ENCODE results near the gene DDAH1. TPM values are rescaled to one million over a fixed set of nuclear protein-coding genes. Genes with fewer than 3 reads are reported as not detected.

Gene DDAH1
- total RNA-seq, 1 experiment from 2014 or later: 87.9 TPM

DNA sequence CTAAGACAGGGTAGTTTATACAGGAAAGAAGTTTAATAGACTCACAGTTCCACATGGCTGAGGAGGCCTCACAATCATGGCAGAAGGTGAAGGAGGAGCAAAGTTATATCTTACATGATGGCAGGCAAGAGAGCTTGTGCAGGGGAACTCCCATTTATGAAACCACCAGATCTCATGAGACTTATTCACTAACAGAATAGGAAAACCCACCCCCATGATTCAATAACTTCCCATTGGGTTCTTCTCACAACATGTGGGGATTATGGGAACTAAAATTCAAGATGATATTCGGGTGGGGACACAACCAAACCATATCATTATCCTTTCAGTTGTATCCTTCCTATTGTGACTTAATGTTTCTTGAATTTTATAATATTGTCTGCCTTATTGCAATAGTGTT is 13.4 kb upstream of the DDAH1 start:
- H3K9me3 Mint-ChIP-seq (ENCODE audit: unreplicated experiment): peaks cover 7% of the 10 kb centered on the region
- POLR2A ChIA-PET: no interaction called here
- Histone ChIP-seq H3K9me3 (no peaks in the 10 kb centered on the region), H3K27me3 (replicated peaks; ENCODE audit: control insufficient read depth, insufficient read depth, low read length) (no peaks in the 10 kb centered on the region), H3K4me1 (no peaks in the 10 kb centered on the region), H3K36me3 (ENCODE audit: control insufficient read depth, insufficient read depth, low read length) (no peaks in the 10 kb centered on the region), H3K4me3 (ENCODE audit: low read depth, low read length) (no peak overlapping the region)
- CTCF ChIA-PET: no interaction called here
- no peak overlapping the region for H3K4me3 Mint-ChIP-seq (ENCODE audit: unreplicated experiment)
- H3K27me3 Mint-ChIP-seq (ENCODE audit: insufficient read depth, unreplicated experiment): no peaks in the 10 kb centered on the region
- H3K4me1 Mint-ChIP-seq (ENCODE audit: low read depth, unreplicated experiment): no peaks in the 10 kb centered on the region
- TF ChIP-seq, protein P1, sequence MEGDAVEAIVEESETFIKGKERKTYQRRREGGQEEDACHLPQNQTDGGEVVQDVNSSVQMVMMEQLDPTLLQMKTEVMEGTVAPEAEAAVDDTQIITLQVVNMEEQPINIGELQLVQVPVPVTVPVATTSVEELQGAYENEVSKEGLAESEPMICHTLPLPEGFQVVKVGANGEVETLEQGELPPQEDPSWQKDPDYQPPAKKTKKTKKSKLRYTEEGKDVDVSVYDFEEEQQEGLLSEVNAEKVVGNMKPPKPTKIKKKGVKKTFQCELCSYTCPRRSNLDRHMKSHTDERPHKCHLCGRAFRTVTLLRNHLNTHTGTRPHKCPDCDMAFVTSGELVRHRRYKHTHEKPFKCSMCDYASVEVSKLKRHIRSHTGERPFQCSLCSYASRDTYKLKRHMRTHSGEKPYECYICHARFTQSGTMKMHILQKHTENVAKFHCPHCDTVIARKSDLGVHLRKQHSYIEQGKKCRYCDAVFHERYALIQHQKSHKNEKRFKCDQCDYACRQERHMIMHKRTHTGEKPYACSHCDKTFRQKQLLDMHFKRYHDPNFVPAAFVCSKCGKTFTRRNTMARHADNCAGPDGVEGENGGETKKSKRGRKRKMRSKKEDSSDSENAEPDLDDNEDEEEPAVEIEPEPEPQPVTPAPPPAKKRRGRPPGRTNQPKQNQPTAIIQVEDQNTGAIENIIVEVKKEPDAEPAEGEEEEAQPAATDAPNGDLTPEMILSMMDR (IDR thresholded peaks at IDR 0.05; ENCODE audit: insufficient read depth in 1 of 2, low read depth in 1 of 2, low read length in 1 of 2, severe bottlenecking in 1 of 2, unreplicated experiment in 1 of 2): no peak
- intact Hi-C loops (cut with micrococcal nuclease; ENCODE audit: unreplicated experiment): no loop called here
- no peak for DNase-seq
- no TSS peak for BruUV-seq (replicated peaks)
- H3K36me3 Mint-ChIP-seq (ENCODE audit: insufficient read depth, unreplicated experiment): no peaks in the 10 kb centered on the region
- no peak overlapping the region for H3K27ac Mint-ChIP-seq (ENCODE audit: unreplicated experiment)

DNA sequence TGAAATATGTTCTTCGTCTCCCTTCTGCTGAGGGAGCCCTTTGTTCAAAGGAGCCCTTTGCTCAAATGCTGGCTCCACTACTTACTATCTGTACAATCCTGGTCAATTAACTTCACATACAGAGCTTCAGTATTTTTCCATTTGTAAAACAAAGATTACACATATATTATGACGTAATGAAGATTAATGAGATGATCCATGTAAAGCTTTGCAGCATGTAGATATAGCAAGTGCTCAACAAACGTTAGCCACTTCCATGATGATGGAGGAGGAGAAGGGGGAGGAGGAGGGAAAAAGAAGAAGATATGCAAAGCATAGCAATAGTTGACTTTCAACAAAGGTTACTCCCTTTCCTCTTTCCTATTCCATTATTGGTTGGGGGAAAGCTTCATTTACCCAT is 10.1 kb upstream of the DDAH1 start:
- Mint-ChIP-seq H3K4me3 (ENCODE audit: unreplicated experiment) (no peak overlapping the region), H3K4me1 (ENCODE audit: low read depth, unreplicated experiment) (no peaks in the 10 kb centered on the region), H3K27me3 (ENCODE audit: insufficient read depth, unreplicated experiment) (no peaks in the 10 kb centered on the region), H3K36me3 (ENCODE audit: insufficient read depth, unreplicated experiment) (no peaks in the 10 kb centered on the region), H3K27ac (ENCODE audit: unreplicated experiment) (no peak overlapping the region), H3K9me3 (ENCODE audit: unreplicated experiment) (peaks cover 7% of the 10 kb centered on the region)
- no peaks in the 10 kb centered on the region for H3K27me3 ChIP-seq (replicated peaks; ENCODE audit: control insufficient read depth, insufficient read depth, low read length)
- intact Hi-C loops (cut with micrococcal nuclease; ENCODE audit: unreplicated experiment): no loop called here
- CTCF ChIA-PET: no interaction called here
- no TSS peak for BruUV-seq (replicated peaks)
- no peak for DNase-seq
- no peaks in the 10 kb centered on the region for H3K36me3 ChIP-seq (ENCODE audit: control insufficient read depth, insufficient read depth, low read length)
- no peaks in the 10 kb centered on the region for H3K9me3 ChIP-seq
- H3K4me3 ChIP-seq (ENCODE audit: low read depth, low read length): no peak overlapping the region
- POLR2A ChIA-PET: no interaction called here
- no peaks in the 10 kb centered on the region for H3K4me1 ChIP-seq
- TF ChIP-seq, protein P1 (IDR thresholded peaks at IDR 0.05; ENCODE audit: insufficient read depth in 1 of 2, low read depth in 1 of 2, low read length in 1 of 2, severe bottlenecking in 1 of 2, unreplicated experiment in 1 of 2): no peak

GRCh38 chr1:85473390-85473789 is 8.4 kb upstream of the DDAH1 start:
- H3K9me3 Mint-ChIP-seq (ENCODE audit: unreplicated experiment): peaks cover 7% of the 10 kb centered on the region
- no peaks in the 10 kb centered on the region for H3K4me1 Mint-ChIP-seq (ENCODE audit: low read depth, unreplicated experiment)
- CTCF ChIA-PET: no interaction called here
- no peaks in the 10 kb centered on the region for H3K27me3 Mint-ChIP-seq (ENCODE audit: insufficient read depth, unreplicated experiment)
- TF ChIP-seq, protein P1 (IDR thresholded peaks at IDR 0.05; ENCODE audit: insufficient read depth in 1 of 2, low read depth in 1 of 2, low read length in 1 of 2, severe bottlenecking in 1 of 2, unreplicated experiment in 1 of 2): no peak
- no peaks in the 10 kb centered on the region for H3K36me3 ChIP-seq (ENCODE audit: control insufficient read depth, insufficient read depth, low read length)
- H3K9me3 ChIP-seq: no peaks in the 10 kb centered on the region
- no peak overlapping the region for H3K4me3 ChIP-seq (ENCODE audit: low read depth, low read length)
- H3K36me3 Mint-ChIP-seq (ENCODE audit: insufficient read depth, unreplicated experiment): no peaks in the 10 kb centered on the region
- no peak for DNase-seq
- H3K27me3 ChIP-seq (replicated peaks; ENCODE audit: control insufficient read depth, insufficient read depth, low read length): no peaks in the 10 kb centered on the region
- intact Hi-C loops (cut with micrococcal nuclease; ENCODE audit: unreplicated experiment): no loop called here
- no peak overlapping the region for H3K4me3 Mint-ChIP-seq (ENCODE audit: unreplicated experiment)
- H3K27ac Mint-ChIP-seq (ENCODE audit: unreplicated experiment): no peak overlapping the region
- POLR2A ChIA-PET: no interaction called here
- no TSS peak for BruUV-seq (replicated peaks)
- H3K4me1 ChIP-seq: no peaks in the 10 kb centered on the region

Measured in Caco-2 (cell line).